H1 (cell line): Measurements from ENCODE around the gene CD164L2. TPM values are rescaled to one million over a fixed set of nuclear protein-coding genes. Genes with fewer than 3 reads are reported as not detected.

Experiments
- CTCF ChIA-PET: fragments of 300-600 bp; sonication (Branson Sonifier 250); formaldehyde crosslinking; loops from one replicate; lab custom pipeline; 2021; ENCODE audit not compliant: partially characterized antibody; lab: Charles Lee
- POLR2A ChIA-PET: fragments of 300-600 bp; sonication (Branson Sonifier 250); formaldehyde crosslinking; loops from one replicate; lab custom pipeline; 2021; ENCODE audit warnings: inconsistent platforms; ENCODE audit not compliant: partially characterized antibody; lab: Charles Lee
- DNase-seq, 2 experiments: peaks; one replicate each; pipeline versions ENCODE4 v3.0.0 to v3.0.0-alpha.2; 2010 to 2022; ENCODE audit warnings: low spot score in 2 of 2, low read depth in 1 of 2, mixed read lengths in 1 of 2
- FAIRE-seq: peaks from 2 replicates; lab custom pipeline; 2011; peaks lifted over from hg19 to GRCh38; lab: Jason Lieb, UNC
- H2AFZ ChIP-seq: 2 replicates; pipeline ENCODE4 v1.8.1; 2012; ENCODE audit warnings: low read length, inconsistent platforms
- H2AK5ac ChIP-seq: 2 replicates; pipeline ENCODE4 v1.6.1; 2013; ENCODE audit warnings: low read depth, low read length
- H2BK120ac ChIP-seq: replicated peaks from 2 replicates; pipeline ENCODE3; 2013; ENCODE audit warnings: low read depth, low read length, inconsistent platforms
- H2BK12ac ChIP-seq: 2 replicates; pipeline ENCODE4 v1.6.1; 2013; ENCODE audit warnings: low read depth, low read length
- H2BK15ac ChIP-seq: 2 replicates; pipeline ENCODE4 v1.6.1; 2013; ENCODE audit warnings: low read length
- H2BK20ac ChIP-seq: 2 replicates; pipeline ENCODE4 v1.6.1; 2013; ENCODE audit warnings: low read length
- H2BK5ac ChIP-seq: 2 replicates; pipeline ENCODE4 v1.6.1; 2013; ENCODE audit warnings: low read depth, low read length
- H3K14ac ChIP-seq: 2 replicates; pipeline ENCODE4 v1.6.1; 2013; ENCODE audit warnings: inconsistent platforms; ENCODE audit not compliant: insufficient read length
- H3K18ac ChIP-seq: 2 replicates; pipeline ENCODE4 v1.6.1; 2013; ENCODE audit warnings: low read length; ENCODE audit errors: extremely low read depth
- H3K23ac ChIP-seq: 2 replicates; pipeline ENCODE4 v1.6.1; 2013; ENCODE audit warnings: inconsistent platforms; ENCODE audit not compliant: insufficient read length
- H3K23me2 ChIP-seq: 2 replicates; pipeline ENCODE4 v1.6.1; 2013; ENCODE audit warnings: low read depth, low read length
- H3K27ac ChIP-seq: 2 replicates; pipeline ENCODE4 v1.6.1; 2011; ENCODE audit warnings: low read depth, low read length, inconsistent platforms
- H3K27me3 ChIP-seq, 4 experiments: replicated peaks in 1 of 4; 1 replicate in 1 of 4; 2 replicates in 3 of 4; pipeline versions ENCODE4 v1.6.1 to v1.8.1; 2011 to 2013; ENCODE audit warnings: low read length in 3 of 4, mild to moderate bottlenecking in 3 of 4, inconsistent platforms in 2 of 4, mixed read lengths in 2 of 4, moderate library complexity in 1 of 4; ENCODE audit not compliant: control insufficient read depth in 3 of 4, insufficient read depth in 3 of 4; ENCODE audit errors: extremely low read depth in 1 of 4
- H3K36me3 ChIP-seq, 4 experiments: 2 replicates each; pipeline versions ENCODE4 v1.6.1 to v1.8.1; 2011 to 2013; ENCODE audit warnings: mild to moderate bottlenecking in 4 of 4, low read length in 3 of 4, moderate library complexity in 2 of 4, control low read depth in 1 of 4, inconsistent platforms in 1 of 4; ENCODE audit not compliant: insufficient read depth in 4 of 4, control insufficient read depth in 2 of 4
- H3K4ac ChIP-seq: replicated peaks from 2 replicates; pipeline ENCODE3; 2013; ENCODE audit warnings: low read length, low read depth, mixed read lengths, inconsistent platforms; ENCODE audit not compliant: insufficient read length
- H3K4me1 ChIP-seq, 4 experiments: replicated peaks in 1 of 4; 1 replicate in 1 of 4; 2 replicates in 3 of 4; pipeline versions ENCODE4 v1.6.1 to v1.8.1; 2011 to 2013; ENCODE audit warnings: low read length in 3 of 4, inconsistent platforms in 2 of 4, mixed read lengths in 1 of 4; ENCODE audit not compliant: insufficient read depth in 4 of 4, control insufficient read depth in 3 of 4
- H3K4me2 ChIP-seq, 2 experiments: 2 replicates each; pipeline versions ENCODE4 v1.6.1 to v1.8.1; 2011 to 2013; ENCODE audit warnings: low read depth in 2 of 2, low read length in 2 of 2, control low read depth in 1 of 2, inconsistent platforms in 1 of 2, mild to moderate bottlenecking in 1 of 2; ENCODE audit not compliant: insufficient read depth in 1 of 2
- H3K4me3 ChIP-seq, 4 experiments: fragments of 200-600, 300-600 bp in 1 of 4; sonication (generic), shearing (Covaris generic), sonication (Bioruptor Twin) in 1 of 4; 2 replicates each; pipeline versions ENCODE4 v1.5.1 to v1.8.1; 2011 to 2016; ENCODE audit warnings: low read length in 4 of 4, low read depth in 3 of 4, control low read depth in 2 of 4, inconsistent platforms in 2 of 4, mild to moderate bottlenecking in 2 of 4, mixed read lengths in 1 of 4, moderate library complexity in 1 of 4; ENCODE audit not compliant: insufficient read depth in 2 of 4; ENCODE audit errors: extremely low read depth in 1 of 4
- H3K56ac ChIP-seq: replicated peaks from 2 replicates; pipeline ENCODE3; 2013; ENCODE audit warnings: low read depth, mild to moderate bottlenecking, mixed read lengths, low read length, inconsistent platforms; ENCODE audit not compliant: insufficient read length
- H3K79me1 ChIP-seq: 2 replicates; pipeline ENCODE4 v1.6.1; 2013; ENCODE audit warnings: low read depth, low read length, control low read depth
- H3K79me2 ChIP-seq, 2 experiments: 2 replicates each; pipeline versions ENCODE4 v1.6.1 to v1.8.1; 2012 to 2013; ENCODE audit warnings: low read length in 2 of 2, mild to moderate bottlenecking in 2 of 2, inconsistent platforms in 1 of 2; ENCODE audit not compliant: insufficient read depth in 2 of 2, control insufficient read depth in 1 of 2
- H3K9ac ChIP-seq, 4 experiments: replicated peaks in 1 of 4; 1 replicate in 1 of 4; 2 replicates in 3 of 4; pipeline versions ENCODE4 v1.6.1 to v1.8.1; 2011 to 2013; ENCODE audit warnings: low read depth in 3 of 4, low read length in 3 of 4, control low read depth in 2 of 4, mild to moderate bottlenecking in 2 of 4, moderate library complexity in 2 of 4, inconsistent platforms in 1 of 4; ENCODE audit errors: extremely low read depth in 1 of 4
- H3K9me3 ChIP-seq, 2 experiments: 2 replicates each; pipeline versions ENCODE4 v1.6.1 to v1.8.1; 2012 to 2013; ENCODE audit warnings: mild to moderate bottlenecking in 2 of 2, moderate library complexity in 2 of 2, control low read depth in 1 of 2, inconsistent platforms in 1 of 2, low read depth in 1 of 2, low read length in 1 of 2, mixed read lengths in 1 of 2; ENCODE audit not compliant: insufficient read depth in 2 of 2
- H4K20me1 ChIP-seq, 2 experiments: replicated peaks in 1 of 2; 2 replicates each; pipeline versions ENCODE3 to v1.8.1; 2011 to 2013; ENCODE audit warnings: inconsistent platforms in 2 of 2, low read length in 2 of 2, mild to moderate bottlenecking in 1 of 2; ENCODE audit not compliant: insufficient read depth in 2 of 2, control insufficient read depth in 1 of 2
- H4K5ac ChIP-seq: 2 replicates; pipeline ENCODE4 v1.6.1; 2013; ENCODE audit warnings: low read length, low read depth, mixed read lengths, inconsistent platforms; ENCODE audit not compliant: insufficient read length
- H4K8ac ChIP-seq: 2 replicates; pipeline ENCODE4 v1.8.0; 2013; ENCODE audit warnings: mild to moderate bottlenecking, moderate library complexity, low read length, inconsistent platforms; ENCODE audit not compliant: insufficient read depth; ENCODE audit errors: extremely low read depth
- H4K91ac ChIP-seq: replicated peaks from 2 replicates; pipeline ENCODE3; 2013; ENCODE audit warnings: low read length, mixed read lengths, inconsistent platforms; ENCODE audit not compliant: insufficient read length
- BRCA1 ChIP-seq: IDR thresholded peaks from 2 replicates; pipeline ENCODE4 v1.6.1; 2012; ENCODE audit warnings: low read depth, low read length, improper control_type of control experiment
- GTF2F1 ChIP-seq: IDR thresholded peaks from 2 replicates; pipeline ENCODE4 v1.6.1; 2012; ENCODE audit warnings: low read depth, low read length, improper control_type of control experiment, borderline replicate concordance
- KDM5A ChIP-seq: fragments of 200-600 bp; IDR thresholded peaks from 2 replicates; pipeline ENCODE4 v1.7.1; 2012; ENCODE audit warnings: mild to moderate bottlenecking, low read length, inconsistent platforms, mixed read lengths
- POLR2A ChIP-seq, 2 experiments: IDR thresholded peaks; 1 replicate in 1 of 2; 2 replicates in 1 of 2; pipeline ENCODE4 v1.6.1; 2011; ENCODE audit warnings: low read depth in 2 of 2, low read length in 2 of 2, mild to moderate bottlenecking in 2 of 2; ENCODE audit errors: control extremely low read depth in 1 of 2
- POU5F1 ChIP-seq: IDR thresholded peaks from 2 replicates; pipeline ENCODE4 v1.6.1; 2011; ENCODE audit warnings: low read depth, mild to moderate bottlenecking, low read length, moderate library complexity
- RBBP5 ChIP-seq: IDR thresholded peaks from 2 replicates; pipeline ENCODE4 v1.7.1; 2012; ENCODE audit warnings: low read depth, mild to moderate bottlenecking, inconsistent platforms, low read length, moderate library complexity, borderline replicate concordance
- RXRA ChIP-seq: IDR thresholded peaks from 2 replicates; pipeline ENCODE4 v1.6.1; 2011; ENCODE audit warnings: low read depth, mild to moderate bottlenecking, low read length, moderate library complexity; ENCODE audit not compliant: insufficient read depth
- SAP30 ChIP-seq: fragments of 300-600 bp; sonication (generic); IDR thresholded peaks from 2 replicates; pipeline ENCODE4 v1.7.1; 2012; ENCODE audit warnings: low read length, moderate library complexity, mild to moderate bottlenecking, inconsistent platforms; ENCODE audit not compliant: insufficient read depth, insufficient replicate concordance
- SP4 ChIP-seq: IDR thresholded peaks from 2 replicates; pipeline ENCODE4 v1.6.1; 2012; ENCODE audit warnings: low read length, inconsistent platforms
- WGBS, 2 experiments: shearing (Covaris generic) in 1 of 2; methylation state at CpG; one replicate each; pipeline versions ENCODE4 v1.1.6 to v1.1.7; 2013 to 2015; ENCODE audit warnings: low lambda C conversion rate in 2 of 2, mixed read lengths in 2 of 2, inconsistent platforms in 1 of 2, low coverage in 1 of 2, missing lambda C conversion rate in 1 of 2; ENCODE audit not compliant: insufficient replicate concordance in 2 of 2, insufficient coverage in 1 of 2, insufficient read length in 1 of 2; ENCODE audit errors: extremely low coverage in 1 of 2, missing lambda C conversion rate in 1 of 2; 5-methylcytosine and 5-hydroxymethylcytosine counted together
- polyA plus RNA-seq, 7 experiments: library from polyadenylated mRNA; depleted of rRNA in 3 of 7; stranded (reverse) in 5 of 7; unstranded in 2 of 7; fragments of >200 nt in 5 of 7; fragments of 200-250 nt in 2 of 7; gene quantifications; 1 replicate in 5 of 7; 2 replicates in 1 of 7; 4 replicates in 1 of 7; pipeline versions ENCODE4 v1.2.1 to v1.2.3, GENCODE V29; 2011 to 2013; ENCODE audit warnings: missing spikeins in 2 of 7, mixed read lengths in 2 of 7
- total RNA-seq: library from RNA; stranded (reverse); fragmentation: NEBNext Ultra II Directional; extraction: Animal tissue kit (Norgen Biotek cat#: 25700); gene quantifications from 2 replicates; pipeline ENCODE4 v1.2.1, GENCODE V29; 2021
- TF ChIP-seq, protein P1 (sequence below): IDR thresholded peaks from 2 replicates; pipeline ENCODE4 v1.6.1; 2012; ENCODE audit warnings: low read length, inconsistent platforms

CD164L2 gene
- total and polyA plus RNA-seq, 2 of the 8 experiments (the other 6 are each of a cell fraction or from before 2014, with no cell fraction given): 3.3 TPM

DNA sequence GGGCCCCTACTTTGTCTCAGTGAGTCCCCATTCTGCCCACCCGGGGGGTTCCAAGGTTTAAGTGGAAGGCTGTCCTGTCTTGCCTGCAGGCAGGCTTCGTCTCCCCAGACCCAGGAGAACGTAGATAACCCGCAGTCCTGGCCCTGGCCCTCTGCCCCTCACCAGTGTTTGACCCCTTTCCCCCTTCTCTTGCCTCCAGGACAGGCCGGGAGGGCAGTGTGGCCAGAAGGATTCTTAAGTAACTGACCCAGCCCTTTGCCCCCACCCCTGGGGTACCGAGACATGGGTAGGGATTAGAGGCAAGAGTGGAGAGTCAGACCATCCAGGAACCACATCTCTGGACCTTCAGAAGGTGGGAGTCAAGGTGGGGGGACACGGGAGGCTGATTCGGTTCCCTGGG lies 52.3 kb downstream of the CD164L2 start:
- DNase-seq (no peak), FAIRE-seq (no peak)
- no peak overlapping the region for H2BK5ac ChIP-seq
- H3K27ac ChIP-seq: no peak overlapping the region
- no peak overlapping the region for H3K4ac ChIP-seq
- CTCF ChIA-PET: interaction anchor here (0.7 to 17.0 kb wide), 8 partner anchors 14 to 65 kb away, joined by 3 to 321 read pairs (median 27); no protein-coding TSS in a partner anchor
- no peak overlapping the region for H2BK15ac ChIP-seq
- H3K4me1 ChIP-seq: no peaks in the 10 kb centered on the region
- H3K9me3 ChIP-seq: no peaks in the 10 kb centered on the region
- no peak overlapping the region for H3K9ac ChIP-seq
- 89% methylated on average over 7 of the region's 8 CpGs; no CpG with 5 or more reads in 1 of the 2 experiments for WGBS, 2 experiments
- no peak overlapping the region for H2AK5ac ChIP-seq
- no peak overlapping the region for H3K18ac ChIP-seq
- peaks cover 0 to 30% of the 10 kb centered on the region in 2 experiments; a peak in 3 of 4 replicates for H3K79me2 ChIP-seq
- no peak overlapping the region for H2BK12ac ChIP-seq
- no peak overlapping the region for H4K8ac ChIP-seq
- H3K4me2 ChIP-seq: no peak overlapping the region
- H3K27me3 ChIP-seq: no peaks in the 10 kb centered on the region
- no peak overlapping the region for H3K4me3 ChIP-seq
- no peak overlapping the region for H4K91ac ChIP-seq
- no peak overlapping the region for H3K56ac ChIP-seq
- no peak overlapping the region for H2AFZ ChIP-seq
- H3K36me3 ChIP-seq: peaks cover 4 to 18% (median 13%) of the 10 kb centered on the region in 4 experiments; a peak in 7 of 8 replicates
- peaks cover 8 to 20% of the 10 kb centered on the region in 2 experiments for H4K20me1 ChIP-seq
- no peak overlapping the region for H2BK120ac ChIP-seq
- no peak for TF ChIP-seq SAP30
- TF ChIP-seq RBBP5: no peak
- TF ChIP-seq RXRA: no peak
- TF ChIP-seq GTF2F1: no peak
- TF ChIP-seq POLR2A (IDR thresholded peaks at IDR 0.05; ENCODE audit: control extremely low read depth in 1 of 2, low read depth in 2 of 2, low read length in 2 of 2): no peak
- TF ChIP-seq POU5F1: no peak
- no peak for TF ChIP-seq KDM5A
- TF ChIP-seq, protein P1, sequence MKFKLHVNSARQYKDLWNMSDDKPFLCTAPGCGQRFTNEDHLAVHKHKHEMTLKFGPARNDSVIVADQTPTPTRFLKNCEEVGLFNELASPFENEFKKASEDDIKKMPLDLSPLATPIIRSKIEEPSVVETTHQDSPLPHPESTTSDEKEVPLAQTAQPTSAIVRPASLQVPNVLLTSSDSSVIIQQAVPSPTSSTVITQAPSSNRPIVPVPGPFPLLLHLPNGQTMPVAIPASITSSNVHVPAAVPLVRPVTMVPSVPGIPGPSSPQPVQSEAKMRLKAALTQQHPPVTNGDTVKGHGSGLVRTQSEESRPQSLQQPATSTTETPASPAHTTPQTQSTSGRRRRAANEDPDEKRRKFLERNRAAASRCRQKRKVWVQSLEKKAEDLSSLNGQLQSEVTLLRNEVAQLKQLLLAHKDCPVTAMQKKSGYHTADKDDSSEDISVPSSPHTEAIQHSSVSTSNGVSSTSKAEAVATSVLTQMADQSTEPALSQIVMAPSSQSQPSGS: no peak
- TF ChIP-seq SP4: no peak
- TF ChIP-seq BRCA1: no peak
- no peak overlapping the region for H3K14ac ChIP-seq
- POLR2A ChIA-PET: interaction anchor here (2.4 kb wide), 1 partner anchor 11 kb away, joined by 14 read pairs; the partner anchor contains the start of gene SYTL1
- no peak overlapping the region for H4K5ac ChIP-seq
- no peak overlapping the region for H3K23ac ChIP-seq
- peaks cover 3% of the 10 kb centered on the region; the same call in 1 of the 2 replicates for H3K79me1 ChIP-seq
- no peaks in the 10 kb centered on the region for H3K23me2 ChIP-seq
- H2BK20ac ChIP-seq: no peak overlapping the region
